Colonic mucosa (tissue), 4 donors: ENCODE data around the gene SLC20A1. TPM values are rescaled to one million over a fixed set of nuclear protein-coding genes. Genes with fewer than 3 reads are reported as not detected.

Source experiments
- DNase-seq: peaks from one replicate; pipeline ENCODE4 v3.0.0-alpha.2; 2020
- H3K27ac ChIP-seq: fragments of 200-600 bp; one replicate; pipeline ENCODE4 v1.8.0; 2021
- H3K27me3 ChIP-seq: fragments of 200-600 bp; one replicate; pipeline ENCODE4 v1.8.0; 2021
- H3K36me3 ChIP-seq: fragments of 200-600 bp; one replicate; pipeline ENCODE4 v1.8.0; 2021
- H3K4me1 ChIP-seq: fragments of 200-600 bp; one replicate; pipeline ENCODE4 v1.8.0; 2021; ENCODE audit warnings: mild to moderate bottlenecking
- H3K4me3 ChIP-seq: fragments of 200-600 bp; one replicate; pipeline ENCODE4 v1.8.0; 2021
- H3K9ac ChIP-seq, 2 donors: one replicate each; pipeline ENCODE4 v1.7.0; 2013; ENCODE audit warnings: control low read depth in 2 of 2, low read depth in 2 of 2, low read length in 2 of 2
- H3K9me3 ChIP-seq: fragments of 200-600 bp; one replicate; pipeline ENCODE4 v1.8.0; 2021
- intact Hi-C: fragments of 100-400 bp; cut with DNase I; formaldehyde crosslinking; loops from one replicate; pipeline ENCODE4 v1.14.1; 2022
- total RNA-seq, 2 donors: library from RNA; stranded (reverse); fragmentation: NEBNext Ultra II Directional in 1 of 2; extraction: Animal tissue kit (Norgen Biotek cat#: 25700) in 1 of 2; gene quantifications; one replicate each; pipeline ENCODE4 v1.2.1, GENCODE V29; 2021
- TF ChIP-seq, protein P1 (sequence below): fragments of 200-600 bp; IDR thresholded peaks from one replicate; pipeline ENCODE4 v1.8.0; 2022; ENCODE audit warnings: antibody characterized with exemption, mild to moderate bottlenecking
- donor health status: healthy.
- donor health status: DM: no; HTN: no; CAD: no.
- donor health status: DM: no; HTN: no; CAD: no.

Gene SLC20A1
- total RNA-seq, 2 donors from 2014 or later: 50.9 to 119 TPM

DNA sequence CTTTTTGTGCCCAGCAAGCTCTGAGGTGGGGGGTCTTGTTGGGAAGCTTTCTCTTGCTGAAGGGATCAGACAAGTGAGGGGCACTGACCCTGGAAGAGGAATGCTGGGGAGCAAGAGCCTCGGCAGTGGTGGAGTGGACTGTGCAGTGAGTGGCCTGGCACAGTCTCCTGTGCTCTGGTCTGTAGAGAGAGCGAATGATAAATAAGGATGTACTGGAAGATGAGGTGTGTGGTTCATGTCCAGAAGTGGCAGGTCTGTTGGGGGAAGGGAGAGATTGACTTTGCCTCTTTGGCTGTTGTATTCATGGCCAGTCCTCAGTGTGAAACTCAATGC lies 5.3 kb upstream of the SLC20A1 start:
- Histone ChIP-seq H3K4me3 (no peak overlapping the region), H3K27ac (no peak overlapping the region), H3K27me3 (no peaks in the 10 kb centered on the region), H3K4me1 (peaks cover 6% of the 10 kb centered on the region), H3K36me3 (no peaks in the 10 kb centered on the region), H3K9me3 (no peaks in the 10 kb centered on the region), H3K9ac (no peak overlapping the region)
- DNase-seq: no peak
- TF ChIP-seq, protein P1, sequence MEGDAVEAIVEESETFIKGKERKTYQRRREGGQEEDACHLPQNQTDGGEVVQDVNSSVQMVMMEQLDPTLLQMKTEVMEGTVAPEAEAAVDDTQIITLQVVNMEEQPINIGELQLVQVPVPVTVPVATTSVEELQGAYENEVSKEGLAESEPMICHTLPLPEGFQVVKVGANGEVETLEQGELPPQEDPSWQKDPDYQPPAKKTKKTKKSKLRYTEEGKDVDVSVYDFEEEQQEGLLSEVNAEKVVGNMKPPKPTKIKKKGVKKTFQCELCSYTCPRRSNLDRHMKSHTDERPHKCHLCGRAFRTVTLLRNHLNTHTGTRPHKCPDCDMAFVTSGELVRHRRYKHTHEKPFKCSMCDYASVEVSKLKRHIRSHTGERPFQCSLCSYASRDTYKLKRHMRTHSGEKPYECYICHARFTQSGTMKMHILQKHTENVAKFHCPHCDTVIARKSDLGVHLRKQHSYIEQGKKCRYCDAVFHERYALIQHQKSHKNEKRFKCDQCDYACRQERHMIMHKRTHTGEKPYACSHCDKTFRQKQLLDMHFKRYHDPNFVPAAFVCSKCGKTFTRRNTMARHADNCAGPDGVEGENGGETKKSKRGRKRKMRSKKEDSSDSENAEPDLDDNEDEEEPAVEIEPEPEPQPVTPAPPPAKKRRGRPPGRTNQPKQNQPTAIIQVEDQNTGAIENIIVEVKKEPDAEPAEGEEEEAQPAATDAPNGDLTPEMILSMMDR: no peak
- intact Hi-C loops: no loop called here

DNA sequence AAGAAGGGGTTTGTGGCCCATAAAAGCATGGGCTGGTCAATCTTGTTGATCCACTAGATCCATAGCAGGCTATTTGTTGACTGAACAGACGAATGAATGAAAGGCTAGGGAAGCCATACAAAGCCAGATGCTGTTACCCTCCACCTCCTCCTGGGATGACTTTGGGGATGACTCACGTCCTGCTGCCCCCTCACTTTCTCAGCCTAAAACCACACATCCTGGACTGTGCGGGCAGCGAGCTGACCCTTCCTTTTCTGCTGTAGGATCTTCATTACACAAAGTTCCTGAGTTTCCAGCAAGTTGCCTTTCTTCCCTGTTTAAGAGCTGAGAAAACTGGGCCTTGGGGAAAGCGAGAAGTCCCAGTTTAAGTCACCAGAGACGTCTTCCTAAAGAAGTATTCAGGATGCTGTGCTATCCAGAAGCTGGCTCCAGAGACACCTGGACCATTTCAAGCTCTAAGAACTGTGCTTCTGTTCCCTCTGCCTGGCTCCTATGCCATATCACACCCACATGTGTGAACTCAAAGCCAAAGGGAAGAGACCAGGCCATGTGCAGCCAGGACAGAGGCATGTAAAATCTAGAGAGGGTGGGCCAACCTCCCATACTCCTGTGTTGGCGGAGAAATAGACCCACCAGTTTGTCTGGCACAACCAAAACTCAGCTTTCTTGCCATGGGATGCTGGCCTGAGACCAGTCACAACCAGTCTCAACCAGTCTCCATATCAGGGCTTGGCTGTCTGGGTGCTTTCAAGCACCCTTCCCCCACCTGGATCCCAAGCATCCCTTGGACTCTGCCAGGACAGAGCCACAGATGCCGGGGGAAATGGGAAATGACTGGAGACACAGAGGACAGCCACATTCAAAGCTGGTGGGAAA lies 4.7 kb upstream of the SLC20A1 start:
- TF ChIP-seq, protein P1: no peak

DNA sequence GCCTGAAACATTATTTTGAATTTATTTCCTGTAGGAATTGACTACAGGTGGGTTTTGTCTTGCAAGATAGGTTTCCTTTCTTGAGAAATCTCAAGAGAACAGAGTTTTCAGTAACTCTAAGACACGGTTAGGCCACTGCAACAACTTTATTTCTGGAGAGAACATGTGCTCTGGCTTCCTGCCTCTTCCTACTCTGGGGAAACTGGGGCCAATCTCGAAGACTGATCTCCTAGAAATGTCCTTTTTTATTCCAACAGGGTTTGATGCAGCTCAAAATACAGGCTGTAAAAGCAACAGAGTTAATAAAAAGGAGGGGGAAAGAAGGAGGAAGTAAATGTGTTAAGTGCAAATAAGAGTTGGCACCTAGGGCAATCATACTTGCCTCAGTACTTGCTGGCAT lies 4.0 kb upstream of the SLC20A1 start:
- intact Hi-C loops: no loop called here
- Histone ChIP-seq H3K27me3 (no peaks in the 10 kb centered on the region), H3K9me3 (no peaks in the 10 kb centered on the region), H3K36me3 (no peaks in the 10 kb centered on the region), H3K4me3 (no peak overlapping the region), H3K9ac (no peak overlapping the region), H3K27ac (no peak overlapping the region), H3K4me1 (peaks cover 6% of the 10 kb centered on the region)
- TF ChIP-seq, protein P1: no peak
- no peak for DNase-seq

More for the DNA sequence above, 4.7 kb upstream of the SLC20A1 start:
- H3K9me3 ChIP-seq: no peaks in the 10 kb centered on the region
- H3K36me3 ChIP-seq: no peaks in the 10 kb centered on the region
- intact Hi-C loops: no loop called here
- H3K9ac ChIP-seq: no peak overlapping the region
- H3K27me3 ChIP-seq: no peaks in the 10 kb centered on the region
- H3K4me1 ChIP-seq: peaks cover 6% of the 10 kb centered on the region
- H3K27ac ChIP-seq: peak overlapping the region; percentile 11
- H3K4me3 ChIP-seq: no peak overlapping the region
- DNase-seq: no peak

DNA sequence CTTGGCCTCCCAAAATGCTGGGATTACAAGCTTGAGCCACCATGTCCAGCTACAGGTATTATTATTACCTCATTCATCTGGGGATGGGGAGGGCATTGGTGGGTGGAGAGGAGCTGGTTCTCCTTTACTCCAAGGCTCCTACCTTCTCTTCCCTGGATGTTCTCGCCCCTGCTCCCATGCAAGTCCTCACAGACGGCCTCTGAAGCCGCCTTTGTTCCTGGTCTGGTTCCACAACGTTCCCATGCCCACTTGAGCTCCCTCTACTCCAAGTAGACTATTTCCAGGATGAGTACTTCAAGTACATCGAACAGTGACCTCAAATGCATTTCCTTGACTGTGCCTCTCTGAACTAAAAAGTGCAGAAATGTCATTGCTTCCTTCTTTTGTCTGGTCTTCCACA lies 3.2 kb upstream of the SLC20A1 start:
- Histone ChIP-seq H3K27ac (no peak overlapping the region), H3K9ac (no peak overlapping the region), H3K36me3 (no peaks in the 10 kb centered on the region), H3K4me1 (peaks cover 6% of the 10 kb centered on the region), H3K9me3 (no peaks in the 10 kb centered on the region), H3K27me3 (no peaks in the 10 kb centered on the region), H3K4me3 (no peak overlapping the region)
- DNase-seq: no peak
- TF ChIP-seq, protein P1: no peak
- intact Hi-C loops: no loop called here

DNA sequence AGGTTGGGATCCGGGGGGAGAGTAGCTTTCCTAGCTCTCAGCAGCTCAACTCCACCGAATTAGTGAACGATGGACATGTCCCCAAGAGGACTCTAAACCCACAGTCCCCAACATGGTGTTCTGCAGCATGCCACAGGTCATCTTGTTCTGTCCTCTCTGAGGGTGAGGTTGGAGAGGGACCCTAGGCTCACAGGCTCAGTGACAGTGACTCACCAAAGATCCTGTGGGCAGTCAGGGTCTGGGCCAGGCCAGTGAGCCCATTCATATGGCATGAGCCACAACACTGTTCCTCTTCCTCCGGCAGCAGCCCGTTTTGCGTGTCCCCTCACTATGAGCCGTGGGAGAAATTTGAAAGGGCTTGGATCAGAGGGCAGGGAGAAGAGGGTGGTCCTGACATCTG lies 2.8 kb upstream of the SLC20A1 start:
- no peaks in the 10 kb centered on the region for H3K9me3 ChIP-seq
- H3K4me1 ChIP-seq: peaks cover 6% of the 10 kb centered on the region
- no peak overlapping the region for H3K9ac ChIP-seq
- TF ChIP-seq, protein P1: no peak
- no peaks in the 10 kb centered on the region for H3K36me3 ChIP-seq
- H3K27me3 ChIP-seq: no peaks in the 10 kb centered on the region
- no peak overlapping the region for H3K27ac ChIP-seq
- H3K4me3 ChIP-seq: no peak overlapping the region
- no peak for DNase-seq
- intact Hi-C loops: no loop called here
